HUES6 (cell line): ENCODE data around the gene GGT5.
"Not testable (repeated sequence)": the region's sequence is repeated elsewhere in the genome, so short reads cannot be mapped to it uniquely, and the experiment has no call there.

ENCODE experiments used
- H3K27ac ChIP-seq: 2 replicates; pipeline ENCODE4 v1.7.0; 2013; ENCODE audit warnings: low read depth, mild to moderate bottlenecking, low read length, inconsistent platforms
- H3K27me3 ChIP-seq: 2 replicates; pipeline ENCODE4 v1.6.1; 2013; ENCODE audit warnings: low read length; ENCODE audit not compliant: control insufficient read depth, insufficient read depth
- H3K36me3 ChIP-seq: 2 replicates; pipeline ENCODE4 v1.6.1; 2013; ENCODE audit warnings: low read length; ENCODE audit not compliant: control insufficient read depth, insufficient read depth
- H3K4me1 ChIP-seq: 2 replicates; pipeline ENCODE4 v1.6.1; 2013; ENCODE audit warnings: low read length; ENCODE audit not compliant: control insufficient read depth, insufficient read depth
- H3K4me3 ChIP-seq: 2 replicates; pipeline ENCODE4 v1.5.1; 2013; ENCODE audit warnings: low read depth, low read length
- H3K9ac ChIP-seq: one replicate; pipeline ENCODE4 v1.6.1; 2013; ENCODE audit warnings: mild to moderate bottlenecking, low read length
- H3K9me3 ChIP-seq: 2 replicates; pipeline ENCODE4 v1.6.1; 2013; ENCODE audit warnings: low read depth, low read length; ENCODE audit not compliant: control insufficient read depth, insufficient read depth

The GGT5 gene

DNA sequence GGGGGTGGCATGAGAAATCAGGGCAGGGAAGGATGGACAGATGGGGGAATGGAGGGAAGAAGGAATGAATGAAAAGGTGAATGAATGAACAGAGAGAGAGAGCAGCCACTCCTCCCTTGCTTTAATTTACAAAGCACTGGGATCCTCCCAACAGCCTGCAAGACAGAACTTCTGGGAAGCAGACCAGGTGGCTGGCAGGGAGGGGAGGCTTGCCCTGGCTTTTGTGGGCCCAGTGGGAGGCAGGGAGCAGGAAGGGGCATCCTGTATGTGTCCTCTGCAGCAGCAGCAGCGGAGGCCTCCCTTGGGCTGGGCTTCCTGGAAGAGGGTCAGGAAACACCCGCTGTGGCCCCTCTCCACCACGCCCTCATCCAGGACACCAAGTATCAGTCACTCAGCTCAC lies 1.5 kb downstream of the GGT5 start:
- not testable (repeated sequence) for H3K4me3 ChIP-seq, H3K9me3 ChIP-seq, H3K9ac ChIP-seq, H3K27me3 ChIP-seq, H3K36me3 ChIP-seq, H3K27ac ChIP-seq
- peaks cover 16% of the 10 kb centered on the region for H3K4me1 ChIP-seq

DNA sequence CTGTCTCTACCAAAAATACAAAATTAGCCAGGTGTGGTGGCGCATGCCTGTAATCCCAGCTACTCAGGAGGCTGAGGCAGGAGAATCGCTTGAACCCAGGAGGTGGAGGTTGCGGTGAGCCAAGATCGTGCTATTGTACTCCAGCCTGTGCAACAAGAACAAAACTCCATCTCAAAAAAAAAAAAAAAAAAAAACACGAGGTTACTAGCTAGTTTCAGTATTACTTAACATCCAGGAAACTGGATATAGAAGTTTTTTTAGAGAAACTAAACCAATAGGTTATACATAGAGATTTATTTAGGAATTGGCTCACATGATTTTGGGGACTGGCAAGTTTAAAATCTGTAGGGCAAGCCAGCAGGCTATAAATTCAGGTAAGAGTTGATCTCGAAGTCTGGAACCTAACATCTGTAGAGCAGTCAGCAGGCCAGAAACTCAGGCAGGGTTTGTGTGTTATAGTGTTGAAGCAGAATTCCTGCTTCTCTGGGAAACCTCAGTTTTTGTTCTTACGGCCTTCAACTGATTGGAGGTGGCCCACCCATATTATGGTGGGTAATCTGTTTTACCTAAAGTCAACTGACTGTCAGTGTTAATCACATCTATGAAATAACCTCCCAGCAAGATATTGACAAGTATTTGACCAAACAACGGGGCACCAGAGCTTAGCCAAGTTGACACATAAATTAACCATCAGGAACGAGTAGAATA lies 3.7 kb downstream of the GGT5 start:
- not testable (repeated sequence) for H3K27ac ChIP-seq, H3K27me3 ChIP-seq, H3K9me3 ChIP-seq, H3K36me3 ChIP-seq, H3K9ac ChIP-seq, H3K4me3 ChIP-seq
- peaks cover 16% of the 10 kb centered on the region for H3K4me1 ChIP-seq

DNA sequence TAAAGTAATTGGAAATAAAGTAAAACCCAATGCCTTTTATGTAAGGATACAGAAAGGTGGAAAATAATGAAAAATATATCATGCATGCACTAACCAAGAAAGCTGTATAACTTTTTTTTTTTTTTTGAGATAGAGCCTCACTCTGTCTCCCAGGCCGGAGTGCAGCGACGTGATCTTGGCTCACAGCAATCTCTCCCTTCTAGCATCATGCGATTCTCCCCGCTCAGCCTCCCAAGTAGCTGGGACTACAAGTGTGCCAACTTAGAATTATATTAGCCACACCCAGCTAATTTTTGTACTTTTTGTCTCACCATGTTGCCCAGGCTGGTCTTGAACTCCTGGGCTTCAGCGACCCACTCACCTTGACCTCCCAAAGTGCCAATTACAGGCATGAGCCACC lies 4.5 kb downstream of the GGT5 start:
- no peak overlapping the region for H3K27ac ChIP-seq
- no peak overlapping the region for H3K4me3 ChIP-seq
- no peaks in the 10 kb centered on the region for H3K27me3 ChIP-seq
- no peak overlapping the region for H3K9ac ChIP-seq
- no peaks in the 10 kb centered on the region for H3K36me3 ChIP-seq
- no peaks in the 10 kb centered on the region for H3K9me3 ChIP-seq
- peaks cover 16% of the 10 kb centered on the region for H3K4me1 ChIP-seq

DNA sequence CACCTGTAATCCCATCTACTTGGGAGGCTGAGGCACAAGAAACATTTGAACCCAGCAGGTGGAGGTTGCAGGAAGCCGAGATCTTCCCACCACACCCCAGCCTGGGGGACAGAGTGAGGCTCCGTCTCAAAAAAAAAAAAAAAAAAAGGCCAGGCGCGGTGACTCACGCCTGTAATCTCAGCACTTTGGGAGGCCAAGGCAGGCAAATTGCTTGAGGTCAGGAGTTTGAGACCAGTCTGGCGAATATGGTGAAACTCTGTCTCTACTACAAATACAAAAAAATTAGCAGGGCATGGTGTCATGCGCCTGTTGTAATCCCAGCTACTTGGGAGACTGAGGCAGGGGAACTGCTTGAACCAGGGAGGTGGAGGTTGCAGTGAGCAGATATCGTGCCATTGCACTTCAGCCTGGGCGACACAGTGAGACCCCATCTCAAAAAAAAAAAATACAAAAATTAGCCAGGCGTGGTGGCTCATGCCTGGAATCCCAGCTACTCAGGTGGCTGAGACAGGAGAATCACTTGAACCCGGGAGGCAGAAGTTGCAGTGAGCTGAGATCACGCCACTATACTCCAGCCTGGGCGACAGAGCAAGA lies 6.7 kb downstream of the GGT5 start:
- not testable (repeated sequence) for H3K27ac ChIP-seq, H3K4me1 ChIP-seq, H3K9ac ChIP-seq, H3K4me3 ChIP-seq, H3K36me3 ChIP-seq, H3K9me3 ChIP-seq, H3K27me3 ChIP-seq

DNA sequence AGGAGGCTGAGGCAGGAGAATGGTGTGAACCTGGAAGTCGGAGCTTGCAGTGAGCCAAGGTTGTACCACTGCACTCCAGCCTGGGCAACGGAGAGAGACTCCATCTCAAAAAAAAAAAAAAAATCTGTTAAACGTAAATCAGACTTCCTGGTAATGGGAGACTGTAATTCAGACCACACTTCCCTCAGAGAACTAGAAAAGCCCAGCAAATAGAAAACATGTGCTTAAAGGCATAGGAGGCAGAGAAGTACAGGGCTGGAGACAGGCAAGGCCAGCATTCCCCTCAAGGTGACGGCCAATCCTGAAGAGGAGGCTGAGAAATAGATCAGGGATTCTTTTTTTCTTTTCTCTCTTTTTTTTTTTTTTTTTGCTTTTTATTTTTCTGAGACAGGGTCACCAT lies 8.2 kb downstream of the GGT5 start:
- Histone ChIP-seq H3K27me3 (no peaks in the 10 kb centered on the region), H3K9me3 (no peaks in the 10 kb centered on the region), H3K4me1 (no peaks in the 10 kb centered on the region), H3K36me3 (no peaks in the 10 kb centered on the region), H3K4me3 (no peak overlapping the region), H3K9ac (no peak overlapping the region), H3K27ac (no peak overlapping the region)

DNA sequence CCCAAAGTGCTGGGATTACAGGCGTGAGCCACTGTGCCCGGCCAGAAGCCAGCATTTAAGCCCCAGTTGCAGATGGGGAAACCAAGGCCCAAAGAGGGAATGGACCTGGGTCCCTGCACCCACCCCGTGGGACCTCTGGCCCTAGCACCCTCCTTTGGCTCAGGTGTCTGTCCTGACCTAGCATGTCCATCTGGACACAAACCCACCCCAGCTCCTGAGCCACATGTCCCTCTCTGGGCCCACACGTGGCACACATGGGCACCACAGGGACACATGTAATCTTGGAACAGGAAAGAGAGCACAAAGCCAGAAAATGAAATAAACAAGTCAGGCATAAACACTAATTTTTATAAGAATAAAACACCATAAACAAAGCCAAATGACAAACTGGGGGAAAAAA lies 9.6 kb downstream of the GGT5 start:
- H3K27me3 ChIP-seq, result no peaks in the 10 kb centered on the region
- H3K4me3 ChIP-seq, result no peak overlapping the region
- H3K9ac ChIP-seq, result no peak overlapping the region
- peaks cover 5% of the 10 kb centered on the region; the same call in 1 of the 2 replicates for H3K4me1 ChIP-seq
- H3K36me3 ChIP-seq, result no peaks in the 10 kb centered on the region
- H3K27ac ChIP-seq, result no peak overlapping the region
- H3K9me3 ChIP-seq, result no peaks in the 10 kb centered on the region

DNA sequence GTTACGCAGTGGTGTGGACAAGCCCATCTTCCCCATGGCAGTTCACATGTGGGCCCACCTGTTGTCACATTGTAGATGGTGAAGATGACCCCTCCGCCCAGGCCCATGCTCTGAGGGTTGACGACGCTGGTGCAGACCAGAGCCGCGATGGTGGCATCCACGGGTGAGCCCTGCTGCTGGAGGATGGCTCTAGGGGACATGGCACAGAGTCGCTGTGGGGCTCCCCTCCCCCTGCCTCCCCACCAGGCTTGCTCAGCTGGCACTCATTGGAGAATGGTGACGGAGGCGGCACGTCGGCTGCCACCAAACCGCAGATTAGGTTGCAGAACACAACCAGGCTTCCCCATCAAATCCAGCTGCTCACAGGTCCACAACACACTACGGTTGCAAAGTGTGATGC lies 11.1 kb downstream of the GGT5 start:
- peaks cover 5% of the 10 kb centered on the region; the same call in 1 of the 2 replicates for H3K4me1 ChIP-seq
- H3K27me3 ChIP-seq, result no peaks in the 10 kb centered on the region
- H3K9me3 ChIP-seq, result no peaks in the 10 kb centered on the region
- no peak overlapping the region for H3K27ac ChIP-seq
- no peak overlapping the region for H3K9ac ChIP-seq
- no peak overlapping the region for H3K4me3 ChIP-seq
- no peaks in the 10 kb centered on the region for H3K36me3 ChIP-seq

DNA sequence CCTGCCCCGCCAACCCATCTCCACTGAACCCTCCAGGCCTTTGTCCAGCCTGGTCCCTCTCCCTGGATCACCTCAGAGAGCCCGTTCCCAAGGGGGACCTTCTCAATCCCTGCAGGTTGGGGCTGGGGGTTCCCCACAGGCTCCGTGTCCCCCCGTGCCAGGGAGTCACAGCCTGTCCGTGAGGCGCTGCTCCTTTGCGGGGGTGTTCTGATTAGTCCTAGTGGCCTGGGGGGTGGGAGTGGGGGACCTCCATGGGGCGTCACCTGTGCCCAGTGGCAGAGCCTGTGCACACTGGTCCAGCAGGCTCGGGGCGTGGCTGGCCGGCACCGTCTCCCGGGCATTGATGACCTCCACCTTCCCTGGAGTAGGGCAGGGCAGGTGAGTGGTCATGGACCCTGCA lies 11.6 kb downstream of the GGT5 start:
- peaks cover 5% of the 10 kb centered on the region; the same call in 1 of the 2 replicates for H3K4me1 ChIP-seq
- H3K9ac ChIP-seq, result no peak overlapping the region
- no peaks in the 10 kb centered on the region for H3K9me3 ChIP-seq
- H3K27ac ChIP-seq, result no peak overlapping the region
- H3K36me3 ChIP-seq, result no peaks in the 10 kb centered on the region
- H3K27me3 ChIP-seq, result no peaks in the 10 kb centered on the region
- no peak overlapping the region for H3K4me3 ChIP-seq

DNA sequence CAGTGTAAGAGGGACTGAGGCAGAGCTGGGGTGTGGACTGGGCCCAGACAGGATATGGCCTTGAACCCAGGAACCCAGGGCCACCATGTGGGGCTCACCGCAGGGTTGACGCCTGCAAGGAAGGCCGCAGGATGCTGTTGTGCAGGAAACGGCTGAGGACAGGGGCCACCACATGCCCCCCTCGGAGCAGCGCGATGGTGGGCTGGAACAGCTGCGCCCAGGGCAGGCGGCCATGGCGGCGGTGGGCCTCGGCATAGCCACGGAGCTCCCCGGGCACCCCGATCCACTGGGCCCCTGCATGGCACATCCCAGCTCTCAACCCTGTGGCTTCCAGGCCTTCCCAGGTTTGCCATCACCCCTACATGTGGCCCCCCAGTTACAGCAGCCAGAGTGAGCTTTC lies 12.2 kb downstream of the GGT5 start:
- Histone ChIP-seq H3K4me3 (no peak overlapping the region), H3K36me3 (no peaks in the 10 kb centered on the region), H3K9me3 (no peaks in the 10 kb centered on the region), H3K4me1 (peaks cover 5% of the 10 kb centered on the region; the same call in 1 of the 2 replicates), H3K9ac (no peak overlapping the region), H3K27ac (no peak overlapping the region), H3K27me3 (no peaks in the 10 kb centered on the region)

DNA sequence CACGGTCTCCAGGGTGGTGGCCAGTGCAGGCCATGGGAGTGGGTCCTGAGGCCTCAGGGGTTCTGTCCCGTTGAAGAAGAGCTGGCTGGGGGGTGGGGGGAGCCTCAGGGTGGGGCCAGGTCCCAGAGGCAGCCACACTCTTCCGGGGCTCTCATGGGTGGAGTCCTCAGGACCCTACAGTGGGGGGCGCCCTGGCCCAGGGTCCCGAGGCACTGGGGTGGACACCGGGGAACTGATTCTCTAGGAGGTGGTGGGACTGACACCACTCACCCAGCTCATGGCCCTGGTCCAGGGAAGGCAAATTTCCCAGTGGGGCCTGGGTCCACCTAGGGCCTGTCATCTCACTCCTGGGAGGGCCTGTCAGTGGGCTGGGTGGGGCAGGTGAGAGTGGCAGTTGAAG lies 12.8 kb downstream of the GGT5 start:
- no peak overlapping the region for H3K27ac ChIP-seq
- no peaks in the 10 kb centered on the region for H3K27me3 ChIP-seq
- peaks cover 5% of the 10 kb centered on the region; the same call in 1 of the 2 replicates for H3K4me1 ChIP-seq
- no peaks in the 10 kb centered on the region for H3K36me3 ChIP-seq
- H3K9me3 ChIP-seq, result no peaks in the 10 kb centered on the region
- no peak overlapping the region for H3K4me3 ChIP-seq
- no peak overlapping the region for H3K9ac ChIP-seq

DNA sequence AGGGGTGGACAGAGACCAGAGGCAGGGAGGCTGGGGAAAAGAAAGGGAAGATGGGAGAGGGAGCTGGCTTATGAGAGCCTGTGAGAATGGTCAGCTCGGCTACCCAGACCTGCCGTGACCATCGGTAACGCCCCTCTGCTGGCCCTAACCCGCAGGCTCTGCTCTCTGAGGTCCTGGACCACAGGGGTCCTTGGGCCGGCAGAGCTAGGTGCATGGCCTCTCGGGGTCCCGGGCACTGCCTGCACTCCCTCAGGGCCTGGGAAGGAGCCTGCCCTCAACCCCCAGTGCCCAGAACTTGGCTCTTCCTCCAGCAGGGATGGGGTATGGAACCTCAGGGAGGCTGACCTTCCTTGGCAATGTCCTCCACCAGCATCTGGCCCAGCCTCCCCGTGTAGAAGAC lies 13.2 kb downstream of the GGT5 start:
- Histone ChIP-seq H3K4me3 (no peak overlapping the region), H3K4me1 (peaks cover 5% of the 10 kb centered on the region; the same call in 1 of the 2 replicates), H3K27ac (no peak overlapping the region), H3K27me3 (no peaks in the 10 kb centered on the region), H3K36me3 (no peaks in the 10 kb centered on the region), H3K9me3 (no peaks in the 10 kb centered on the region), H3K9ac (no peak overlapping the region)
